ENCODE data around the gene TMTC1.

The TMTC1 gene

DNA sequence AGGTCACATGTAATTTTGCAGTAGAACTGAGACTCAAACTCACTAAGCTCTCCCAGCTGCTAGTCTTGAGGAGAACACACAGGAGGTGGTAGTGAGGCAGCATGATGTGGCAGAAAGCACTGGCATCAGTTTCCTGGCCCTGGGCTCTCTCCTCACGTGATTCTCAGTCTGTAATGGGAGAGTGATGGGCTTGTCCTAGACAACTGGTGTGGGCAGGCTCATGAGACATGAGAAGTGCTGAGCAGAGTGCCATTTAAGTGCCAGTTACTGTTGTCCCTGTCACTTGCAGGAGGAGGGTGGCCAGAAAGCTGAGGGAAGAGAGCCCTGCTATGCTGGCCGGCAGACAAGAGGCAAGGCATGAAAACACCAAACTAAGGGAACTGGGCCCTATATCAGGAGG is 237.7 kb downstream of the TMTC1 start:
- Histone ChIP-seq H3K9ac (ENCODE audit: low read length) (no peak overlapping the region), H3K4me3 (ENCODE audit: low read length) (no peak overlapping the region), H3K4me1 (ENCODE audit: control insufficient read depth, insufficient read depth, low read length) (peaks cover 29% of the 10 kb centered on the region), H3K27me3 (replicated peaks; ENCODE audit: control insufficient read depth, insufficient read depth, low read length) (no peaks in the 10 kb centered on the region), H3K36me3 (ENCODE audit: control insufficient read depth, insufficient read depth, low read length, severe bottlenecking) (no peaks in the 10 kb centered on the region), H3K9me3 (ENCODE audit: control insufficient read depth, low read length) (no peaks in the 10 kb centered on the region)
- DNase-seq (ENCODE audit: low read depth), result no peak

GRCh38 chr12:29545102-29545467 is 238.7 kb downstream of the TMTC1 start:
- DNase-seq (ENCODE audit: low read depth), result no peak
- Histone ChIP-seq H3K27me3 (replicated peaks; ENCODE audit: control insufficient read depth, insufficient read depth, low read length) (no peaks in the 10 kb centered on the region), H3K36me3 (ENCODE audit: control insufficient read depth, insufficient read depth, low read length, severe bottlenecking) (no peaks in the 10 kb centered on the region), H3K4me3 (ENCODE audit: low read length) (no peak overlapping the region), H3K4me1 (ENCODE audit: control insufficient read depth, insufficient read depth, low read length) (peaks cover 29% of the 10 kb centered on the region), H3K9me3 (ENCODE audit: control insufficient read depth, low read length) (no peaks in the 10 kb centered on the region), H3K9ac (ENCODE audit: low read length) (no peak overlapping the region)

- H3K4me1 ChIP-seq (ENCODE audit: control insufficient read depth, insufficient read depth, low read length), result peaks cover 29% of the 10 kb centered on the region
- H3K36me3 ChIP-seq (ENCODE audit: control insufficient read depth, insufficient read depth, low read length, severe bottlenecking), result no peaks in the 10 kb centered on the region
- H3K9ac ChIP-seq (ENCODE audit: low read length), result no peak overlapping the region
- H3K9me3 ChIP-seq (ENCODE audit: control insufficient read depth, low read length), result no peaks in the 10 kb centered on the region
- no peak overlapping the region for H3K4me3 ChIP-seq (ENCODE audit: low read length)
- H3K27me3 ChIP-seq (replicated peaks; ENCODE audit: control insufficient read depth, insufficient read depth, low read length), result no peaks in the 10 kb centered on the region
- DNase-seq (ENCODE audit: low read depth), result no peak
Measured at GRCh38 chr12:29544428-29545101, 239.2 kb downstream of the TMTC1 start.

DNA sequence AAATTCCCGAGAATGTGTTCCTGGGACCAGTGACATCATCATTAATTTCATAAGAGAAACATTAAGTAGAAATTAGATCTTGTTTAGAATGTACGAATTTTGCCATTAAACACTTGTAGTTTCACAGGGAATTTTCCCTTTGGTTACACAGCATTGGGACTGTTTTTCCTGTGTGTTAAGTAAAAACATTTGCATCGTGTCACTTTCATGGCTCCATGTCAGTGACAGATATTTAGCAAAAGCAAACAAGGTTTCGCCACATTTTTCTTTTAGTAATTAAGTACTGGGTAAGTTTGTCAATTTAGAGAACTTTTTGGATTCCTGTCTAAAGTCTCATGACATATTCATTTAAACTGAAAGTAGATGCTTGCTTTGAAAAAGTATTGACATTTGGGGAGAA is 240.7 kb downstream of the TMTC1 start:
- H3K36me3 ChIP-seq (ENCODE audit: control insufficient read depth, insufficient read depth, low read length, severe bottlenecking), result no peaks in the 10 kb centered on the region
- DNase-seq (ENCODE audit: low read depth), result peak; percentile 39
- no peaks in the 10 kb centered on the region for H3K27me3 ChIP-seq (replicated peaks; ENCODE audit: control insufficient read depth, insufficient read depth, low read length)

GRCh38 chr12:29537298-29537697 is 246.4 kb downstream of the TMTC1 start:
- no peaks in the 10 kb centered on the region for H3K36me3 ChIP-seq (ENCODE audit: control insufficient read depth, insufficient read depth, low read length, severe bottlenecking)
- H3K9ac ChIP-seq (ENCODE audit: low read length), result no peak overlapping the region
- H3K4me3 ChIP-seq (ENCODE audit: low read length), result no peak overlapping the region
- H3K9me3 ChIP-seq (ENCODE audit: control insufficient read depth, low read length), result no peaks in the 10 kb centered on the region
- H3K27me3 ChIP-seq (replicated peaks; ENCODE audit: control insufficient read depth, insufficient read depth, low read length), result no peaks in the 10 kb centered on the region
- peaks cover 21% of the 10 kb centered on the region for H3K4me1 ChIP-seq (ENCODE audit: control insufficient read depth, insufficient read depth, low read length)
- DNase-seq (ENCODE audit: low read depth), result no peak

More for the DNA sequence above, 240.7 kb downstream of the TMTC1 start:
- no peaks in the 10 kb centered on the region for H3K9me3 ChIP-seq (ENCODE audit: control insufficient read depth, low read length)
- peak overlapping the region; percentile 70 for H3K9ac ChIP-seq (ENCODE audit: low read length)
- peaks cover 29% of the 10 kb centered on the region for H3K4me1 ChIP-seq (ENCODE audit: control insufficient read depth, insufficient read depth, low read length)
- peak overlapping the region; percentile 74 for H3K4me3 ChIP-seq (ENCODE audit: low read length)

GRCh38 chr12:29534935-29535334 is 248.8 kb downstream of the TMTC1 start:
- H3K9ac ChIP-seq (ENCODE audit: low read length), result no peak overlapping the region
- peak; percentile 28 for DNase-seq (ENCODE audit: low read depth)

GRCh38 chr12:29533815-29534489 is 249.8 kb downstream of the TMTC1 start:
- H3K4me1 ChIP-seq (ENCODE audit: control insufficient read depth, insufficient read depth, low read length), result peaks cover 21% of the 10 kb centered on the region
- no peaks in the 10 kb centered on the region for H3K9me3 ChIP-seq (ENCODE audit: control insufficient read depth, low read length)
- H3K9ac ChIP-seq (ENCODE audit: low read length), result no peak overlapping the region
- DNase-seq (ENCODE audit: low read depth), result no peak
- H3K4me3 ChIP-seq (ENCODE audit: low read length), result no peak overlapping the region
- H3K36me3 ChIP-seq (ENCODE audit: control insufficient read depth, insufficient read depth, low read length, severe bottlenecking), result no peaks in the 10 kb centered on the region
- H3K27me3 ChIP-seq (replicated peaks; ENCODE audit: control insufficient read depth, insufficient read depth, low read length), result no peaks in the 10 kb centered on the region

More at GRCh38 chr12:29534935-29535334, 248.8 kb downstream of the TMTC1 start:
- Histone ChIP-seq H3K9me3 (ENCODE audit: control insufficient read depth, low read length) (no peaks in the 10 kb centered on the region), H3K4me3 (ENCODE audit: low read length) (no peak overlapping the region), H3K4me1 (ENCODE audit: control insufficient read depth, insufficient read depth, low read length) (peaks cover 21% of the 10 kb centered on the region), H3K27me3 (replicated peaks; ENCODE audit: control insufficient read depth, insufficient read depth, low read length) (no peaks in the 10 kb centered on the region), H3K36me3 (ENCODE audit: control insufficient read depth, insufficient read depth, low read length, severe bottlenecking) (no peaks in the 10 kb centered on the region)

GRCh38 chr12:29531471-29531870 is 252.3 kb downstream of the TMTC1 start:
- no peak overlapping the region for H3K4me3 ChIP-seq (ENCODE audit: low read length)
- no peaks in the 10 kb centered on the region for H3K27me3 ChIP-seq (replicated peaks; ENCODE audit: control insufficient read depth, insufficient read depth, low read length)
- DNase-seq (ENCODE audit: low read depth), result no peak
- no peaks in the 10 kb centered on the region for H3K36me3 ChIP-seq (ENCODE audit: control insufficient read depth, insufficient read depth, low read length, severe bottlenecking)
- H3K9me3 ChIP-seq (ENCODE audit: control insufficient read depth, low read length), result no peaks in the 10 kb centered on the region
- H3K4me1 ChIP-seq (ENCODE audit: control insufficient read depth, insufficient read depth, low read length), result peaks cover 14% of the 10 kb centered on the region
- no peak overlapping the region for H3K9ac ChIP-seq (ENCODE audit: low read length)

DNA sequence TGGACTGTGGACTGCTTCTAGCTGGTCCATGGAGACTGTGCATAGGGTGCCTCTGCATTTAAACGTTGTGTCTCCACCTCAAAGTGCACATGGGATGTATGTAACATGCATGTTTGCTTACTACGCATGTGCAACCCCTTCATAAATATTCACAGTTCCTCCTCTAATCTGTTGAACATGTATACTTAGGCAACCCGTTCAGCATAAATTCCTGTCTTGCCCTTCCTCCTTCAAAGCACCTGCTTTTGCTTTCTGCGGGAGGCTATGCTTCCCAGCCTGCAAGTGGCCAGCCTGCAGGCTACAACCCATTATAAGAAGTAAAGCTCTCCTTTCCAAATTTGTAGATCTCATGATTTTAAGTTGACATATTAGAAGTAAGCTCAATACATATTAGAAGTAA is 253.3 kb downstream of the TMTC1 start:
- H3K27me3 ChIP-seq (replicated peaks; ENCODE audit: control insufficient read depth, insufficient read depth, low read length), result no peaks in the 10 kb centered on the region
- H3K9me3 ChIP-seq (ENCODE audit: control insufficient read depth, low read length), result no peaks in the 10 kb centered on the region
- DNase-seq (ENCODE audit: low read depth), result no peak
- H3K4me1 ChIP-seq (ENCODE audit: control insufficient read depth, insufficient read depth, low read length), result peaks cover 14% of the 10 kb centered on the region
- H3K9ac ChIP-seq (ENCODE audit: low read length), result no peak overlapping the region
- H3K4me3 ChIP-seq (ENCODE audit: low read length), result no peak overlapping the region
- no peaks in the 10 kb centered on the region for H3K36me3 ChIP-seq (ENCODE audit: control insufficient read depth, insufficient read depth, low read length, severe bottlenecking)

GRCh38 chr12:29528161-29528560 is 255.6 kb downstream of the TMTC1 start:
- H3K4me3 ChIP-seq (ENCODE audit: low read length), result no peak overlapping the region
- H3K27me3 ChIP-seq (replicated peaks; ENCODE audit: control insufficient read depth, insufficient read depth, low read length), result no peaks in the 10 kb centered on the region
- no peak overlapping the region for H3K9ac ChIP-seq (ENCODE audit: low read length)
- no peaks in the 10 kb centered on the region for H3K36me3 ChIP-seq (ENCODE audit: control insufficient read depth, insufficient read depth, low read length, severe bottlenecking)
- peaks cover 3% of the 10 kb centered on the region for H3K4me1 ChIP-seq (ENCODE audit: control insufficient read depth, insufficient read depth, low read length)
- DNase-seq (ENCODE audit: low read depth), result no peak
- no peaks in the 10 kb centered on the region for H3K9me3 ChIP-seq (ENCODE audit: control insufficient read depth, low read length)

- Histone ChIP-seq H3K4me3 (ENCODE audit: low read length) (no peak overlapping the region), H3K27me3 (replicated peaks; ENCODE audit: control insufficient read depth, insufficient read depth, low read length) (no peaks in the 10 kb centered on the region), H3K9me3 (ENCODE audit: control insufficient read depth, low read length) (no peaks in the 10 kb centered on the region), H3K9ac (ENCODE audit: low read length) (no peak overlapping the region), H3K4me1 (ENCODE audit: control insufficient read depth, insufficient read depth, low read length) (peaks cover 12% of the 10 kb centered on the region), H3K36me3 (ENCODE audit: control insufficient read depth, insufficient read depth, low read length, severe bottlenecking) (no peaks in the 10 kb centered on the region)
- DNase-seq (ENCODE audit: low read depth), result peak; percentile 52
Measured at GRCh38 chr12:29521951-29522350, 261.8 kb downstream of the TMTC1 start.
